IgD-negative memory B cell (primary cell): ENCODE results near the gene PDSS2. TPM values are rescaled to one million over a fixed set of nuclear protein-coding genes. Genes with fewer than 3 reads are reported as not detected.

Source experiments
- H3K27ac Mint-ChIP-seq, 3 donors: one replicate each; pipeline ENCODE4 v1.8.0; 2020 to 2022; ENCODE audit warnings: mild to moderate bottlenecking in 3 of 3, mixed read lengths in 3 of 3, moderate library complexity in 1 of 3
- H3K27me3 Mint-ChIP-seq: one replicate; pipeline ENCODE4 v1.8.0; 2021; ENCODE audit warnings: mixed read lengths
- H3K36me3 Mint-ChIP-seq: one replicate; pipeline ENCODE4 v1.8.0; 2020; ENCODE audit warnings: mild to moderate bottlenecking, mixed read lengths
- H3K4me1 Mint-ChIP-seq, 3 donors: one replicate each; pipeline ENCODE4 v1.8.0; 2020 to 2022; ENCODE audit warnings: mixed read lengths in 3 of 3, mild to moderate bottlenecking in 1 of 3
- H3K4me3 Mint-ChIP-seq, 4 donors: one replicate each; pipeline ENCODE4 v1.8.0; 2020 to 2022; ENCODE audit warnings: mild to moderate bottlenecking in 4 of 4, mixed read lengths in 4 of 4, moderate library complexity in 3 of 4
- H3K9me3 Mint-ChIP-seq, 3 donors: one replicate each; pipeline ENCODE4 v1.8.0; 2020 to 2021; ENCODE audit warnings: mixed read lengths in 3 of 3, mild to moderate bottlenecking in 1 of 3
- polyA plus RNA-seq: library from polyadenylated mRNA; unstranded; fragments of 300-500 nt; fragmentation: Illumina TruSeq; gene quantifications from one replicate; pipeline ENCODE4 v1.2.3, GENCODE V29; 2021

Gene PDSS2
- polyA plus RNA-seq: 15.7 TPM

GRCh38 chr6:107459283-107460082, at the start of gene PDSS2:
Gene PDSS2 (minus strand): TSS chr6:107459564. CDS start chr6:107459285, 279 bp downstream.
- H3K36me3 Mint-ChIP-seq: peaks cover 6% of the 10 kb centered on the region
- H3K27ac Mint-ChIP-seq: peak within 1 kb of the TSS; percentile 91 to 99 (median 97)
- peak within 1 kb of the TSS; percentile 97 to 100 (median 98) for H3K4me3 Mint-ChIP-seq
- H3K27me3 Mint-ChIP-seq: no peaks in the 10 kb centered on the region
- no peaks in the 10 kb centered on the region for H3K9me3 Mint-ChIP-seq
- H3K4me1 Mint-ChIP-seq: peaks cover 16 to 20% (median 20%) of the 10 kb centered on the region in 3 donors

DNA sequence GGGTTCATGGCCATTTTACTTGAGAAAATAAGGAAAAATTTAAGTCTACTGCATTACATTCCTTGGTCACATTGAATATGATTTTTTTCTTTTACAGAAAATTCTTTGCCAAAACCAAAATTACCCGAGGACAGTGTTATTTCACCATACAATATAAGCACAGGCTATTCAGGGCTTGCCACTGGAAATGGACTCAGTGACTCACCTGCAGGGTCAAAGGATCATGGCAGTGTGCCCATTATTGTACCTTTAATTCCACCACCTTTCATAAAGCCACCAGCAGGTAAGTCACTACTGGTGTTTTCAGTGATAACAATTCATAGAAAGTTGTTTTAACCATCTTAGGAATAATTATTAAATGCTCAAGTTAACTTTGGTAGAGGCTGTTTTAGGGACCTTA, 46.8 kb upstream of the PDSS2 start:
- Mint-ChIP-seq H3K4me3 (no peak overlapping the region), H3K4me1 (no peaks in the 10 kb centered on the region), H3K27ac (no peak overlapping the region), H3K36me3 (no peaks in the 10 kb centered on the region), H3K9me3 (no peaks in the 10 kb centered on the region), H3K27me3 (no peaks in the 10 kb centered on the region)

DNA sequence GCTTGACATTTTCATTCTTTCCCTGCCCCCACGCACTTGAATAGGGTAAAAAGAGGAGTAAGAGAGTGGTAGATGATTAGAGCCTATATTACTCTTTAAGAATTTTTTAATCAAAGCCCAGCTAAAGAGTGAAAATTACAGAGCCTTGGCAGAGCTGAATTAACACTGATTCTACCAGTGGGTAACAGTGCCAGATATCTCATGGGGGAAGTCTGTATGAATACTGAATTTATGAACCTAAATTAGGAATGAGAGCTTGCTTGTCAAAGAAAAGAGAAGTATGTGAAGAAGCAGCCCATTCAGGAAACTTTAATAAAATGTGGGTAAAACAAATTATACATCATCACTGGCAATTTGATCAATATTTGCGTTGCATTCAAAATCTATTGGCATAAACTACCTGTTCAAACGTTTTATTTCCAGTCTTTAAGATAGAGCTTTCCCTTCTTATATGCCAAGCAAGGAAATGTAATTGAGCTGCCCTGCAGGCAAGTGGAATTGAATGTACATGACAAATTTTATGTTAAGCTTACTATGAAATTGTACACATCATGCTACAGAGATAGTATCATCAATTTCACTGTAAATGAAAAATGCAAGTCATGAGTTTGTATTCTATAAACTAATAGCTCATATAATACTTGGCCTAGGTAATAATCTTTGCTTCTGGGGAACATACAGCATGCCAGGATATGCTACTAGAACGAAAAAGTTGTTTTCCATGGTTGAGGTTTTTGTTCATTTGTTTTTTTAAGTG, 45.1 kb upstream of the PDSS2 start:
- Mint-ChIP-seq H3K36me3 (no peaks in the 10 kb centered on the region), H3K4me1 (no peaks in the 10 kb centered on the region), H3K9me3 (no peaks in the 10 kb centered on the region), H3K27me3 (no peaks in the 10 kb centered on the region), H3K4me3 (no peak overlapping the region), H3K27ac (no peak overlapping the region)

DNA sequence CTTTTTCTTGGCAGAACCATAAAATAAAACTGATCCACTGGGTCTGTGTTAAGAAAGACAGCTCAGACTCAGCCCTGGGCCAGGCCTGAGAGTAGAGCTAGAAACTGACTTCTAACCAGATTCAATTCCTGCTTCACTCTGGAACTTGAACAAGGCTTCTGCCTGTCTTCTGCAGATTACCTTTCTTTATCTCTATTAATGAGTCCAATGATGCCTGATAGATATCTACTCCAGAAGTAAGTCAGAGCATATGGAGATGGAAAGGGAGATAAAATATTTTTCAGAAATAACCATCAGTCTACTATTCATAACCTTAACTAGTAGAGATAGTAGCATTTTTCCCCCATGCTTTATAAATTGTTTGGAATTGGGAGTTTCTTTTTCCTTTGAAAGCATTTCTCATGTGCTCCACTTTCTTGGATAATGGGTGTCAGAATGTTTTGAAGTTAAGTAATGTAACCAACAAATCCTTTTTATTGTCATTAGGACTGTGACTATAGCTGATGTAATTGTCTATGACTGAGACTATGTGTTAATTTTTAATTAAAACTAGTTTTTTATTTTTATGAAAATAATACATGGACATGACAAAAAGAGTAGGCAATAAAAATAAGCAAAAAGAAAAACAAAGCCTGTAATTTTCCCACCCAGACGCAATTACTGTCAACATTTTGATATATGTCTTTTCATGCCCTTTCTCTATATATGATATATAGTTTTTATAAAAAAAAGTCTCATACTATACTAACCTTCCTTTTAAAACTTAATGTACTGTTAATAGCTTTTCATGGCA, 37.7 kb upstream of the PDSS2 start:
- Mint-ChIP-seq H3K9me3 (no peaks in the 10 kb centered on the region), H3K4me3 (no peak overlapping the region), H3K27me3 (peaks cover 1% of the 10 kb centered on the region), H3K4me1 (no peaks in the 10 kb centered on the region), H3K27ac (no peak overlapping the region), H3K36me3 (no peaks in the 10 kb centered on the region)

GRCh38 chr6:107495971-107496370, 36.6 kb upstream of the PDSS2 start:
- peaks cover 0 to 5% (median 2%) of the 10 kb centered on the region in 3 donors for H3K4me1 Mint-ChIP-seq
- no peak overlapping the region for H3K4me3 Mint-ChIP-seq
- H3K9me3 Mint-ChIP-seq: no peaks in the 10 kb centered on the region
- H3K27me3 Mint-ChIP-seq: peaks cover 1% of the 10 kb centered on the region
- no peaks in the 10 kb centered on the region for H3K36me3 Mint-ChIP-seq
- H3K27ac Mint-ChIP-seq: no peak overlapping the region

GRCh38 chr6:107495196-107495643, 35.9 kb upstream of the PDSS2 start:
- peaks cover 0 to 5% (median 2%) of the 10 kb centered on the region in 3 donors for H3K4me1 Mint-ChIP-seq
- H3K27ac Mint-ChIP-seq: no peak overlapping the region
- no peak overlapping the region for H3K4me3 Mint-ChIP-seq
- peaks cover 5% of the 10 kb centered on the region for H3K27me3 Mint-ChIP-seq
- no peaks in the 10 kb centered on the region for H3K36me3 Mint-ChIP-seq
- no peaks in the 10 kb centered on the region for H3K9me3 Mint-ChIP-seq

DNA sequence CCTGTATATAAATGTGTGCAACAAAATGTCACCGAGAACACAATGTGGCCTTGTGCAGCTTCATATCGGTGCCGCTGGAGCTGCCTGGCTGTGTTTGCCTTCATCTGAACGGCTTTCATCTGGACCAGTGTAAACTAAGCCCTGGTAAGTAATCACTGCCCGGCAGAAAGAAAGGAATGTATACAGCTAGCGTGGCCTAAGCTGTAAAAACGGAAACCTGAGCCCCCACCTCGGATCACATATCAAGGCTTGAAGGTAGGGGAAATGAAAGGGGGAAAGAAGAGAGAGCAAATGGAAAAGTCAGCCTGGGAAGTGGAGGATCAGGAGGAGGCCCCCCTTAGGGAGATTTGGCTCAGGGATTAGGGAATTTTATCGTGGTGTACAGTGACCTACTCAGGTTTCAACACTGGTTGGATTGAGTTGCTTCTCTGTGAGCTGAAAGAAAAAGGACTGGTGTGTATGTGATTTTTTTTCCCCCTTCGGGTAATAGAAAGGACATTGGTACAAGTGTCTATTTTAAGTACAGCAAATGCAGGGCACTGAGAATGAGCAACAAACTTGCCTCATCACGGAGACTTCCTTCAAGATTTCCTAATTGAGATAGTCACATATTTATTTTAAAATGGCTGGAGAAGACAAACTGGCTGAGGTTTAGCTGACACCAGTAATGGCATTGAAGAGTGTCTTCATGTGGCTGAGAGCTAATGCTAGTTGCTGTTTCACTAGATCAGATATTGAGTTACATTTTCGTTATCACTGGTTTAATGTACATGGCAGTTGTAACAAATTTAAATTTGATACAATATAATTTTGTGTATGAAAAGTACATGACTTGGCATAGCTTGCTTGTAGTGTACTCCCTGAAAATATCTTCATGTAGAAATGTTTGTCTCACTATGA, 34.0 kb upstream of the PDSS2 start:
- H3K4me1 Mint-ChIP-seq: peaks cover 4 to 10% (median 7%) of the 10 kb centered on the region in 3 donors
- no peak overlapping the region for H3K4me3 Mint-ChIP-seq
- H3K27ac Mint-ChIP-seq: no peak overlapping the region
- peaks cover 10% of the 10 kb centered on the region for H3K27me3 Mint-ChIP-seq
- no peaks in the 10 kb centered on the region for H3K9me3 Mint-ChIP-seq
- no peaks in the 10 kb centered on the region for H3K36me3 Mint-ChIP-seq

DNA sequence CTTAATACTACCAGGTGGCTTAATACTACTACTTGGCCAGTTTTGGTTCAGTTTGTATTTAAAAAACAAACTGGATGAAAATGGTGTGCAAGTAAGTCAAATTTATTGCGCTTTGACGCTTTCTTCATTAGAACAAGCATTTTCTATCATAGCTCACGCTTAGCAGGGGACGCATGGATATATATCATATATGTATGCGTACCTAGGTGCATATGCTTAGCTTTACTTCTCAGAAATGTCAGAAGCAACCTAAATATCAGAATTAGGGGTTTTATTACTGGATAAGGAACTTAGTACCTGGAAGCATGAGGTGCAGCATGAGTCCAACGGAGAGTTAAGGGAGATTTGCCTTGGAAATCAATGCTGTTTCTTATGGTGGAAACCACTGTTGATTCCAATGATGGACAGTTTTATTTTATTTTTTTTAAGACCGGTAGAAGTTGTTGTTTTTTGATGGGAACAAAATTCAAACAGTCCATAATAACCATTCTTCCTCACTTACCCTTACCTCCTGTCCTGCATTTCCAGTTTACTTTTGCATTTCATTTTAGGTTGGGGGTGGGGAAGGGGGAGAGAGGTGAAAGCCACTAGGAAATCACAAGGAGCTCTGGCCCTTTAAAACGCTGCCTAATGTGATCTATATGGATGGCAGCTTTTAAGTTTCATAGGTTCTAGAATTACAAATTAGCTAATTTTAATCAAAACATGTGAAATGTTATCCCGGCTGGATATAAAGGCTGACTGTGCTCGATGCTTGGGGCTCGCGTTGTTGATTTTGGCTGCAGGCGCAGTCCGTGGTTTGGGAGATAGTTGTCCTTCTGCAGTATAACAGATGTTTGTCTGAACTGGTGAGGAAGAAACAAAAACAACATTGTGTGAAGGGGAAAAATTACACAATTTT, 32.6 kb upstream of the PDSS2 start:
- Mint-ChIP-seq H3K9me3 (no peaks in the 10 kb centered on the region), H3K36me3 (no peaks in the 10 kb centered on the region), H3K4me1 (peaks cover 4 to 12% (median 10%) of the 10 kb centered on the region in 3 donors), H3K27me3 (peaks cover 21% of the 10 kb centered on the region), H3K27ac (peak overlapping the region in 2 of 3 donors; percentile 32 to 41), H3K4me3 (peak overlapping the region; percentile 88 to 94 (median 92))

GRCh38 chr6:107491138-107491609, 31.8 kb upstream of the PDSS2 start:
- Mint-ChIP-seq H3K27ac (peak overlapping the region in 1 of 3 donors; percentile 32), H3K36me3 (no peaks in the 10 kb centered on the region), H3K4me1 (peaks cover 4 to 12% (median 10%) of the 10 kb centered on the region in 3 donors), H3K27me3 (peaks cover 25% of the 10 kb centered on the region), H3K4me3 (peak overlapping the region; percentile 88 to 94 (median 92)), H3K9me3 (no peaks in the 10 kb centered on the region)

DNA sequence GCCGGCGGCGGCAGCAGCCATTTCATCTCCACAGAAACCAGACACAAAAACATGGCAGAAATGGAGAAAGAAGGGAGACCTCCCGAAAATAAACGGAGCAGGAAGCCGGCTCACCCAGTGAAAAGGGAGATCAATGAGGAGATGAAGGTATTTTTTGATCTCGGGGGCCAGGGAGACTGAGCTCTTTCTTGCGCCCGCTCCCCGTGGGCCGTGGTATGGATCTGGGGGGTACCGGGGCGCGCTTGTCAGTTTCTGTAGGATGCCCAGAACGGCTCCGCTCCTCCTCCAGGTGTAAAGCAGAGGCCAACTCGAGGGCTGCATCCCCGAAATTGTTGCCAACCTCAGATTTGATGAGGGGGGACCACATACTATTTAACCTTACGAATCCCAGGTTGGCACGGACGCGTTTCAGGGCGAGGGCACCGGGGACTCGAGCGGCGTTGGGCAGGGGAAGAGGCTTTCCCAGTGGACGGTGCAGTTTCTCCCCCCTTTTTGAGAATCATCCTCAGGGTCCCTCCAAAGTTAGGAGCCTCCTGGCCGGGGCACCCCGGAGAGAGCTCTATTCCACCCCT, 31.3 kb upstream of the PDSS2 start:
- Mint-ChIP-seq H3K36me3 (no peaks in the 10 kb centered on the region), H3K9me3 (no peaks in the 10 kb centered on the region), H3K27me3 (peaks cover 29% of the 10 kb centered on the region), H3K27ac (peak overlapping the region in 1 of 3 donors; percentile 64), H3K4me3 (peak overlapping the region; percentile 80 to 94 (median 90)), H3K4me1 (peaks cover 4 to 12% (median 10%) of the 10 kb centered on the region in 3 donors)

DNA sequence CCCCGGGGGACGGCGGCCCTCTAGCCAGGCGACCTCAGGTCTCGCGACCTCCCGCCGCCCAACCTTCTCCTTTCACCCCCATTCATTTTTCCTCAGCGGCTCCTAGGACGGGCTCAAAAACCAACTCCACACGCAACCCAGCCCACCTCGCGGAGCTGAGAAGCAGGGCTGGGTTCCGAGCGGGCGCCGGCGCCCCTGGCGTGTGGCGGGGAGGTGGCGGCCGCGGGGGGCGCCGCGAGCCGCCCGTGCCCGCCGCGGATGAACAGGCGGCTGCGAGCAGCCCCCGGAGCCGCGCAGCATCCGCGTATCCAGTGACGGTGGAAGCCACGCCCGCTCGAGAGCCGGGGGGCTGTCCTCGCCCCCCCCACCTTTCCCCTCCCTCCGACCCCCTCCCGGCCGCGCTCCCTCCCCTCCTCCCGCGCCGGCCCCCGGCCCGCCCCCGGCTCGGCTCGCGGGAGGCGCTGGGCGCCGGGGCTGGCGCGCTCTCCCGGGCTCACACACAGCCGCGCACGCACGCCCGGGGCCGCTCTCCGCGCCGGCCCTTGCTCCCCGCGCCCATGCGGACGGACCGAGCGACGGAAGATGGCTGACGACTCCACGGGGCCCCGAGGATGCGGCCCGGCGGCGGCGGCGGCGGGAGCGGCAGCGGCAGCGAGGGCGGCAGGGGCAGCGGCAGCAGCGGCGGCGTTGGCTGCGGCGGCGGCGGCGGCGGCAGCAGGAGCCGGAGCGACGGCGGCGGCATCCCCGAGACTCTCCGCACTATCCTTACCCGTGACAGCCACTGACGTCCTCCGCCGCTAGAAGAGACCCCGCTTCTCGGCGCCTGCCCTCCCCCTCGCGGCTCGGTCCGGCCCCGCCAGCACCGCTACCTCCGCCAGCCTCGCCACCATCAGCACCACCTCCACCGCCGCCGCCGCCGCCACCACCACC, 30.5 kb upstream of the PDSS2 start, which contains the start of gene SOBP:
Gene SOBP, plus strand, starts transcription at position 482 of the 930 bp plus-strand sequence. CDS start 500 bp downstream, outside the sequence.
- peak within 1 kb of the TSS in 2 of 3 donors; percentile 6 to 77 for H3K27ac Mint-ChIP-seq

More for the DNA sequence above, 30.5 kb upstream of the PDSS2 start, which contains the start of gene SOBP:
- Mint-ChIP-seq H3K9me3 (no peaks in the 10 kb centered on the region), H3K4me3 (peak within 1 kb of the TSS; percentile 84 to 98 (median 91)), H3K36me3 (no peaks in the 10 kb centered on the region), H3K4me1 (peaks cover 4 to 12% (median 10%) of the 10 kb centered on the region in 3 donors), H3K27me3 (peaks cover 32% of the 10 kb centered on the region)
